ENCODE measurements around the gene ADGRB2.

ADGRB2 gene

DNA sequence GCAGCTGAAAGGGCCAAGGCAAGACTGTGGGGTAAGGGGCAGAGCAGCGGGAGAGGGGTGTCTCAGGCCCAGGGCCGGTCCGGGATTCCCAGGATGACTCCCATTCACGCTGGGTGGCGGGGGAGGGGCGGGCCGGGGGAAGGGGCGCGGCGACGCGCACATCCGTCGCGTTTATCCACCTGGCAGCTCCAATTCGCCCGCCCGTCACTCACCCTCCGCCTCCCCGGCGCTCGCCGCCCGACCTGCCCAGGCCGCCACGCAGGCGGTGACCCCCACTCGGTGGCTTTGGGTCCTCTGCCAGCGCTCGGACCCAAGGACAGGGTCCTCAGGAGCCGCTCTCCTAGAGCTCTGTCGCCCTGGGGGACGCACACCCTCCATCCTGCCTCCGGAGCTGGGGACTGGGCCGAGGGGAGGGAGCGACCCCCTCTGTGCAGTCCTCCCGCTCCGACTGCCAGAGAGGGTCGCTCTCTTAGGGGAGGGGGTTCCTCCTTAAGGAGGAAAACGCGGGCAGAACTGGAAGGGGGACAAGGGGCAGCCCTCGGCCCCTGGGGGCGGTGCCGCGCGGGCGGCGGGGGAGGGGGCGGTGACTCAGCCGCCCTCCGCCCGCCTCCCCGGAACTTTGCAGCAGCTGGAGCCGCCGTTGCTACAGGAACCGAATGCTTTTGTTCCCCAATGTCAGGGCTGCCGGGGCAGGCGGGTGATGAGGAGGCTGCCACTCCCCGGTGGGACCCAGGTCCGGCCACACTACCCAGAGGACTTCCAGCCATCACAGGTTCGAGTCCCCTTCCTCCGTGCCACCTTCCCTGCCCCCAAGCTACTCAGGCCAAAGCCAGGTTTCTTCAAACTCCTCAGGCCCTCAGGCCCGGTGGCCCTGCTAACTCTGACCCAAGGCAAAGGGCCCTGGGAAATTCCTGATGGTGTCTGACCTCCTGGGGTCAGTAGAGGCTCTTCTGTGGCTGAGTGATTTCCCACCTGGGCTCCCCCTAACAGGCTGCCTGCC lies 3.4 kb downstream of the ADGRB2 start:
- Histone ChIP-seq H3K4me1 (ENCODE audit: insufficient read depth, low read length) (peaks cover 52% of the 10 kb centered on the region), H3K27me3 (ENCODE audit: insufficient read depth, low read length) (peaks cover 5% of the 10 kb centered on the region), H3K36me3 (ENCODE audit: insufficient read depth, low read length) (no peaks in the 10 kb centered on the region), H3K9me3 (ENCODE audit: low read length) (no peaks in the 10 kb centered on the region), H2AFZ (ENCODE audit: low read depth, low read length) (peak overlapping the region; percentile 50), H3K4me3 (ENCODE audit: low read length) (peak overlapping the region; percentile 48)

DNA sequence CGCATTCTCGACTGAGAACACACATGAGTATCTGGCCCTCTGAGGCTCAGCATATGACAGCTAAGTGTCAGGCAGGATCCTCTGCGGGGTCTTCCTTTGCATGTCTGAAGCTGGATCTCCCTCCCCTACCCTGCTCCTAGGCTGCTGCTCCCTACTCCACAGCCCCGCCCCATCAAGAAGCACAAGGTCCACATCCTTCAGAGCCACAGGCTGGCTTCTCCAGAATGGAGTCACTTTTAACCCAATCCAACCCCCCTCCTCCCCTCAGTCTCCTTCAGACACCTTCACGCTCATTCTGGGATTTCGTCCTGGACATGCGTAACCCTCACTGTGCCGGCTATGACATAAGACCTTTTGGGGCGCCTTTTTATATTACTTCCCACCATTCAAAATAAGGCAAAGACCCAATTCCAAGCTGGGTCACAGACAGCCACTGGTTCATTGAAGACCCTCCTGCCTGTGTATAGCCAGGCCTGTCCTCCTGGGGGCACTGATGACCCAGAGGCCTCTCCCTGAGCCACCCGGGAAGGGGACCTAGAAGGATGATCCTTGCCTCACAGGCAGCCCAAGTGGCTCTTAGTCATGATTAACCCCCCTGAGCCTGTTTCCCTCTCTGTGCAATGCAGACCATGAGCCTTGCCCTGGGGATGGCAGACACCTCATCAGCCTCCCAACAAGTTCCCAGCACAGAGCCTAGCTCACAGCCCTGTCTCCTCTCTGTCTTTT lies 4.7 kb downstream of the ADGRB2 start:
- Histone ChIP-seq H3K4me1 (ENCODE audit: insufficient read depth, low read length) (peaks cover 45% of the 10 kb centered on the region), H3K4me3 (ENCODE audit: low read length) (no peak overlapping the region), H3K27me3 (ENCODE audit: insufficient read depth, low read length) (no peaks in the 10 kb centered on the region), H2AFZ (ENCODE audit: low read depth, low read length) (no peak overlapping the region), H3K9me3 (ENCODE audit: low read length) (no peaks in the 10 kb centered on the region), H3K36me3 (ENCODE audit: insufficient read depth, low read length) (no peaks in the 10 kb centered on the region)

DNA sequence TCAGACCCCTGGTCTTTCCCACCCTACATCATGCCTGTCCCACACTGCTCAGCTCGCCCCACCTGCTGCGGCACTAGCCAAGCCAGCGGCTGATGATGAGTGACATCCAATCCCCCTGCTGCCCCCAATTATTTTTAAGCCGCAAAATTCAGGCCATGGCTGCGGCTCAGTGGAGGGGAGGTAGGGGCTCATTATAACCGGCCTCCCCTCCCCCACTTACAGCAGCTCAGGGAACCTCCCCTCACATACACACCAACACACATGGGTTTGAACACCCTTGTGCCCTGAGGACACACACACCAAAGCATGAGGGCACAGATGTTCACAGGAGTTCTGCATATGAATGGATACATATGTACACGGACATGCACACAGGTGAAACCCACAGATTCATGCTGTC lies 5.3 kb downstream of the ADGRB2 start:
- Histone ChIP-seq H3K4me3 (ENCODE audit: low read length) (no peak overlapping the region), H3K4me1 (ENCODE audit: insufficient read depth, low read length) (peaks cover 43% of the 10 kb centered on the region), H3K27me3 (ENCODE audit: insufficient read depth, low read length) (no peaks in the 10 kb centered on the region), H3K36me3 (ENCODE audit: insufficient read depth, low read length) (no peaks in the 10 kb centered on the region), H2AFZ (ENCODE audit: low read depth, low read length) (no peak overlapping the region), H3K9me3 (ENCODE audit: low read length) (no peaks in the 10 kb centered on the region)

DNA sequence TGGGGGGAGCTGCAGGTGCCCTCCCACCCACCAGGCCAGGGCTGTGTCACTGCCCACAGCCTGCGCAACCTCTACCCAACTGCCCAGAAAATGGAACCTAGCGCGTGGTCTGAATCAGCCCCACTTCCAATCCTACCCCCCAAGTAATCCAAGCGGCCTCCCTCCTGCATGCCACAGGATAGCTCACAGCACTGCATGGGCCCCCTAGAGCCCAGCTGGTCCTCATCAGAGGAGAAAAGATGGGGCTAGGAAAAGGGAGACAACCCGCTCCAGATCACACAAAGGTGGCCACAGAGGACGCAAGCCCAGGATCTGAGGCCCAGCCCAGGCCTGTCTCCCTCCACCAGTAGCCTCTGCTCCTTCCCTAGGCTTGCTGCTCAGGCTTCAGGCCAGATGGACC lies 6.2 kb downstream of the ADGRB2 start:
- Histone ChIP-seq H3K4me1 (ENCODE audit: insufficient read depth, low read length) (peaks cover 37% of the 10 kb centered on the region), H3K9me3 (ENCODE audit: low read length) (no peaks in the 10 kb centered on the region), H2AFZ (ENCODE audit: low read depth, low read length) (no peak overlapping the region), H3K36me3 (ENCODE audit: insufficient read depth, low read length) (no peaks in the 10 kb centered on the region), H3K27me3 (ENCODE audit: insufficient read depth, low read length) (no peaks in the 10 kb centered on the region), H3K4me3 (ENCODE audit: low read length) (no peak overlapping the region)

DNA sequence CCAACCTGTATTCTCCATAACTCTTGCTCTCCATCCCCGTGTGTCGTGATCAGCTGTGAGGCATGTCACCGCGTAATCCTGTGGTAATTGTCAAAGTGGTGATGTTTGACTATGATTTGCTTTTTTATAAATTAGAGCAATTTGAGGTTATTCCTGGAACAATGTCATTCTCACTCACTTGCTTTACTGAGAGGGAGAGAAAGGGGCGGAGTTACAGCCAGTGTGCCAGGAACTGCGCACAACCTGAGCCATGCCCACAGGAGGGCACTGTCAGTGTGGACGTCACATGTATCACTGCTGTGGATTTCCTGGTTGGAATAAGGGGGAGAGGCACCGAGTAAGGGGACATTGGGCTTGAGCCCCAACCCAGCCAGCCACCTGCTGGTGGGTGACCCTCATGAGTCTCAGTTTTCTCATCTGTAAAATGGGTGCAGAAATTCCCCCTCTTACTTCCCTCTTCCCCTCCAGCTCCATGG lies 6.9 kb downstream of the ADGRB2 start:
- no peak overlapping the region for H2AFZ ChIP-seq (ENCODE audit: low read depth, low read length)
- no peaks in the 10 kb centered on the region for H3K27me3 ChIP-seq (ENCODE audit: insufficient read depth, low read length)
- H3K36me3 ChIP-seq (ENCODE audit: insufficient read depth, low read length): no peaks in the 10 kb centered on the region
- H3K9me3 ChIP-seq (ENCODE audit: low read length): no peaks in the 10 kb centered on the region
- H3K4me3 ChIP-seq (ENCODE audit: low read length): no peak overlapping the region
- H3K4me1 ChIP-seq (ENCODE audit: insufficient read depth, low read length): peaks cover 31% of the 10 kb centered on the region

DNA sequence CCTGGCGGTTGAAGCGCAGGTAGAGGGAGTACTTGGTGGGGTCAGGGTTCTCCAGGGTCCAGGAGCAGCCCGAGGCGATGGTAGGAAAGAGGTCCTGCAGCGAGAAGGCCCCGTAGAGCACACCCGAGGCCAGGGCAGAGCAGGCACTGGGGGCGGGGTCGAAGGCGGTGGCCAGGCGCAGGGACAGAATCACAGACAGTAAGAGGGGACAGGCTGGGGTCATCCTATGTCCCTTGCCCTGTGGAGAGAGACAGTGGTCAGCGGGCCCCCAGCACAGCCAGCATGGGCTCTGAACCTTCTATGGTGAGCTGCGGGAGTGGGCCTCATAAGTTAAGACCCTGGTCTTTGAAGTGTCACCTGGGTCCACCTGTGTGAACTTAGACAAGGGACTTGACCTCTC lies 7.6 kb downstream of the ADGRB2 start:
- no peaks in the 10 kb centered on the region for H3K9me3 ChIP-seq (ENCODE audit: low read length)
- peaks cover 24% of the 10 kb centered on the region for H3K4me1 ChIP-seq (ENCODE audit: insufficient read depth, low read length)
- H3K4me3 ChIP-seq (ENCODE audit: low read length): no peak overlapping the region
- H3K36me3 ChIP-seq (ENCODE audit: insufficient read depth, low read length): no peaks in the 10 kb centered on the region
- H2AFZ ChIP-seq (ENCODE audit: low read depth, low read length): no peak overlapping the region
- no peaks in the 10 kb centered on the region for H3K27me3 ChIP-seq (ENCODE audit: insufficient read depth, low read length)

DNA sequence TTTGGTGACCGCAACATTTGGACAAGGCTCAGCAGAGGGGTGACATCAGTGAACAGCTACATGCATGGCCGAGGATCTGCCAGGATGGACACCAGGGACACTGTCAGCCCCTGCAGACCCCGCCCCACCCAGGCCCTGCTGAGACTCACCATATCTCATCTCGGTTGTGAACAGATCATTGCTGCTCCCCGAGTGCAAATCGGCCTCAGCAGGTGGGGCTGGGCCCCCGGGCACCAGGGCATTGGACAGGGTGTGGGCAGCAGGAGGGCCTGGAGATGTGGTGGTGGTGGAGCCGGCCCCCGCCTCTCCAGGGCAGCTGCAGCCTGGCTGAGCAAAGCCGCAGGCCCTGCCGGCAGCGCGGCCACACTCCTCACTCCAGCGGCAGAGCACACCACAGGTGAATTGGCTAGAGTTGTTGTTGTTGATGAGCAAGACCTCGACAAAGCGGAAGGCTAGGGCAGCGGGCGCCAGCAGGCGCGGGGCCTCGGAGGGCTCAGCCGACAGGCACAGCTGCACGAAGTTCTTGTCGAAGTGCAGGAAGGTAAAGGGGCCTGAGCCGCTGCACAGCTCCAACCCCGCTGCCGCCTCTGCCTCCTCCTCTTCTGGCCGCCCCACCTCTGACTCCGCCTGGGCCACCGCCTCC lies 8.2 kb downstream of the ADGRB2 start:
- Histone ChIP-seq H3K36me3 (ENCODE audit: insufficient read depth, low read length) (no peaks in the 10 kb centered on the region), H3K27me3 (ENCODE audit: insufficient read depth, low read length) (no peaks in the 10 kb centered on the region), H3K9me3 (ENCODE audit: low read length) (no peaks in the 10 kb centered on the region), H2AFZ (ENCODE audit: low read depth, low read length) (no peak overlapping the region), H3K4me3 (ENCODE audit: low read length) (no peak overlapping the region), H3K4me1 (ENCODE audit: insufficient read depth, low read length) (peaks cover 18% of the 10 kb centered on the region)

DNA sequence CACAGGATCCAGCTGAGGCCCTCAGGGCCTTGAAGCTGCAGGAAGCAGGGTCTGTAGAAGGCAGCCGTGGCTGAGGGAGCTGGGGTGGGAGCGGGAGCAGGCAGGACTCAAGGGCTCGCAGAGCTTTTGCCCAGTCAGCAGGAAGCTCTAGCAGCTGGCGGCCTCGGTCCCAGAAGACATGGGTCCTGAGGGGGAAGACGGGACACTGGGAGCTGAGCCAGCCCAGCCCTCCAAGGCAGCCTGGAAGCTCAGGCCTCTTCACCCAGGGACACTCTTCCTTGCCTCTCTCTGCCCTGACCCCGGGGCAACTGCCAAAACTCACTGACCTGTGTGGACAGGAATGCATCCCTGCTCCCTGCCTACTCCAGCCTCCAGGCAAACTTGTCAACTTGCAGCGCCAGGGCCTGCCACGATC lies 8.9 kb downstream of the ADGRB2 start:
- no peak overlapping the region for H2AFZ ChIP-seq (ENCODE audit: low read depth, low read length)
- no peaks in the 10 kb centered on the region for H3K36me3 ChIP-seq (ENCODE audit: insufficient read depth, low read length)
- H3K4me3 ChIP-seq (ENCODE audit: low read length): no peak overlapping the region
- H3K9me3 ChIP-seq (ENCODE audit: low read length): no peaks in the 10 kb centered on the region
- H3K27me3 ChIP-seq (ENCODE audit: insufficient read depth, low read length): no peaks in the 10 kb centered on the region
- peaks cover 14% of the 10 kb centered on the region for H3K4me1 ChIP-seq (ENCODE audit: insufficient read depth, low read length)

DNA sequence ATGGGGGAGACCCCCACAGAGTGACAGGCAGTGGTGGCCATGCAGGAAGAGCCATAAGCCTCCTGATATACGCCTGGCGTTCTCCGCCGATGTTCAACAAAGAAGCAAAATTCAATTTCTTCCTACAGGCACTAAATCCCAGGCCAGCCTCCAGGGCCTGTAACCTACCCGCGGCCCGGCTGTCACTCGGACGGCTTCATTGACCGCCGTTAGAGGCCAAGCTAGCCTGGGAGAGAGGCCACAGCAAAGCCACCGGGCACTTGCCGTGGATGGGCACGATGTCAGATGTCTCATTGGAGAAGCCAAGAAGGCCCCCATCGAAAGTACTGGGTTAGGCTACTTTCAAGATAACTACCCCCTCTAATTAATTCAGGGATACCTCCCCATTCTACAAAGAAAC lies 9.7 kb downstream of the ADGRB2 start:
- Histone ChIP-seq H3K36me3 (ENCODE audit: insufficient read depth, low read length) (no peaks in the 10 kb centered on the region), H3K4me1 (ENCODE audit: insufficient read depth, low read length) (peaks cover 5% of the 10 kb centered on the region), H3K27me3 (ENCODE audit: insufficient read depth, low read length) (no peaks in the 10 kb centered on the region), H3K9me3 (ENCODE audit: low read length) (no peaks in the 10 kb centered on the region), H2AFZ (ENCODE audit: low read depth, low read length) (no peak overlapping the region), H3K4me3 (ENCODE audit: low read length) (no peak overlapping the region)

DNA sequence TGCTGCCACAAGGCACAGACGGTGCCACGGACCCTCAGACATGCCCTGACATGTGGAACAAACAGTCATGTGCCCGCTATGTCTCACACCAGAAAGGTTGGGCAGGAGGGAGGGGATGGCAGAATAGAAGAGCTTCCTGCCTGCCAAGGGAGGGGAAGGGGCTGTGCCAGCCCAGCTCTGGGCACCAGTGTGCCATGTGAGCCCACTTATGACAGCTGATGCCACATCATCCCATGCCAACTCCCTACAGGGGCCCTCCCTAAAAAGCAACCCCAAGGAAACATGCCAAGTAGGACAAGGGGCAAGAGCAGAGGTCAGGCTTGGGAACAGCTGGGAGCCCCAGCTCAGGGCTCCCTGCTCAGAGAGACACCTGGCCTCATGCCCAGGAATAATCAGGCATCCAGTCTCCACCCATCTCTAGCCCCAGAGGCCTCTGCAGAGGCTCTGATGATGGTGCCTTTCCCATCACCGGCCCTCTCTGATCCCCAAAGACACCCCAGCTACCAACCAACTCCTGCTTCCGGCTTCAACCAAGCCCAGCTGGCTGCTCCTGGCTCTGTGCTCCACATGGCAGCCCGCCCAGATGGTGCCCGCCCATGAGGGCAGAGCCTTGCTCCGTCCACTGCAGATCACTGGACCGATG lies 10.3 kb downstream of the ADGRB2 start:
- Histone ChIP-seq H2AFZ (ENCODE audit: low read depth, low read length) (no peak overlapping the region), H3K4me1 (ENCODE audit: insufficient read depth, low read length) (peaks cover under 1% of the 10 kb centered on the region), H3K36me3 (ENCODE audit: insufficient read depth, low read length) (no peaks in the 10 kb centered on the region), H3K4me3 (ENCODE audit: low read length) (no peak overlapping the region), H3K9me3 (ENCODE audit: low read length) (no peaks in the 10 kb centered on the region), H3K27me3 (ENCODE audit: insufficient read depth, low read length) (no peaks in the 10 kb centered on the region)

DNA sequence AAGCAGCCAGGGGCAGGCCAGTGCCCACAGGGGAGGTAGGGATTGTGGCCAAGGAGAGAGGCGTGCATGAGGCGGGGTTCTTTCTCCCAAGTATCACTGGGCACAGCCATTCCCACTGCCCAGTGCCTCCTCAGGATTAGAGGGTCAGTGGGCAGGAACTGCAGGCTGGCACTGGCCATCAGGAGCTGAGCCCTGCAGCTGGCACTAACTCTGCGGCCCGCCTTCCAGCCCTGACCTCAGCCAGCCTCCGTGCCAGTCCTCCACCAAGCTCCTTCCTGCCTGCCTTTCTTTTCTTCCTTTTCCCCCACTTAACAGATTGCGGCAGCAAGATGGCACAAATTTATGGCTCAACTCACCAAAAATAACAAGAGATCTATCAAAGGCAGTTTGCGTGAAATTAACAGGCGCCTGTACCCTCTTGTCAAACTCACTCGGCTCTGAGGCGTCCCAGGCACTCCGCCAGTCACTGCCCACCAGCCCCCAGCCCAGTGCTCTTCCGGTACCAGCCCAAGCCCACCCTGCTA lies 11.1 kb downstream of the ADGRB2 start:
- Histone ChIP-seq H3K27me3 (ENCODE audit: insufficient read depth, low read length) (no peaks in the 10 kb centered on the region), H3K4me3 (ENCODE audit: low read length) (no peak overlapping the region), H3K36me3 (ENCODE audit: insufficient read depth, low read length) (no peaks in the 10 kb centered on the region)

DNA sequence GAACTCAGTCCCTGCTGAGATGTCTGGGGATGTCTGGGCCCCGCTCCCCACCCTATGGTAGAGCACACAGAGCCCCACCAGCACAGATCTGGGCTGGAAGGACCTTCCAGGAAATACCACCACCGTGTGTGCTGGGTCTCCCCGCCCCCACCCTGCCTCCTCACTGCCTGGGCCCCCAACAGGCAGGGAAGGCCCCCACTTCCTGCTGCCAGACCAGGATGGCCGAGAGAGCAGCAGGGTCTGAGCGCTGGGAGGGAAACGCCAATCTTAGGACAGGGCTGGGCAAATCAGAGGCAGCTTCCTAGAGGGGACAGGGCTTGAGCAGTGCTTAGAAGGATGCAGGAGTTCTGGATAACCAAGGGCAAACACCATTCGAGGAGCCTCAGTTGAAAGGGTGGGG lies 11.9 kb downstream of the ADGRB2 start:
- no peaks in the 10 kb centered on the region for H3K9me3 ChIP-seq (ENCODE audit: low read length)
- H2AFZ ChIP-seq (ENCODE audit: low read depth, low read length): no peak overlapping the region
- no peaks in the 10 kb centered on the region for H3K4me1 ChIP-seq (ENCODE audit: insufficient read depth, low read length)
- no peak overlapping the region for H3K4me3 ChIP-seq (ENCODE audit: low read length)
- H3K36me3 ChIP-seq (ENCODE audit: insufficient read depth, low read length): no peaks in the 10 kb centered on the region
- no peaks in the 10 kb centered on the region for H3K27me3 ChIP-seq (ENCODE audit: insufficient read depth, low read length)

More for the DNA sequence above, 11.1 kb downstream of the ADGRB2 start:
- H2AFZ ChIP-seq (ENCODE audit: low read depth, low read length): no peak overlapping the region
- H3K9me3 ChIP-seq (ENCODE audit: low read length): no peaks in the 10 kb centered on the region
- H3K4me1 ChIP-seq (ENCODE audit: insufficient read depth, low read length): no peaks in the 10 kb centered on the region

Measured in neuron (in vitro differentiated cells).